SK-N-SH (cell line): ENCODE data around the gene CHRM4. TPM values are rescaled to one million over a fixed set of nuclear protein-coding genes. Genes with fewer than 3 reads are reported as not detected.

Experiments
- CTCF ChIA-PET: fragments of 300-600, 350-600 bp; formaldehyde crosslinking; extraction: SDS; loops from one replicate; lab custom pipeline; 2021; lab: Yijun Ruan, JAX
- POLR2A ChIA-PET: fragments of 350-600 bp; sonication (Branson Sonifier 250); formaldehyde crosslinking; extraction: SDS; loops from one replicate; lab custom pipeline; 2020; ENCODE audit warnings: antibody characterized with exemption, inconsistent platforms; lab: Yijun Ruan, JAX
- DNase-seq: peaks from one replicate; pipeline ENCODE4 v3.0.0; 2012
- H2AFZ ChIP-seq: fragments of 200-600 bp; sonication (generic); 2 replicates; pipeline ENCODE4 v1.8.1; 2016; ENCODE audit warnings: antibody characterized with exemption, mild to moderate bottlenecking, low read depth
- H3F3A ChIP-seq: fragments of 200-600 bp; sonication (generic); replicated peaks from 2 replicates; pipeline ENCODE3; 2016; ENCODE audit warnings: antibody characterized with exemption, mild to moderate bottlenecking; ENCODE audit not compliant: insufficient read depth
- H3K27ac ChIP-seq, 2 experiments: fragments of 200-500 bp in 1 of 2; fragments of 200-600 bp in 1 of 2; sonication (Bioruptor generic) in 1 of 2; sonication (generic), shearing (Covaris generic) in 1 of 2; 2 replicates each; pipeline versions ENCODE4 v1.5.1 to v1.6.1; 2014 to 2016; ENCODE audit warnings: low read depth in 2 of 2, inconsistent platforms in 1 of 2, low read length in 1 of 2, mild to moderate bottlenecking in 1 of 2, mixed read lengths in 1 of 2
- H3K27me3 ChIP-seq: fragments of 200-600 bp; sonication (generic), shearing (Covaris generic); 2 replicates; pipeline ENCODE4 v1.6.1; 2016; ENCODE audit warnings: mixed run types; ENCODE audit not compliant: insufficient read depth
- H3K36me3 ChIP-seq, 2 experiments: fragments of 200-500 bp in 1 of 2; fragments of 200-600 bp in 1 of 2; sonication (Bioruptor generic) in 1 of 2; sonication (generic) in 1 of 2; replicated peaks in 1 of 2; 2 replicates each; pipeline versions ENCODE3 to v1.5.1; 2014 to 2016; ENCODE audit warnings: low read length in 1 of 2, mild to moderate bottlenecking in 1 of 2; ENCODE audit not compliant: insufficient read depth in 2 of 2, control insufficient read depth in 1 of 2
- H3K4me1 ChIP-seq, 2 experiments: fragments of 200-500 bp in 1 of 2; fragments of 200-600 bp in 1 of 2; sonication (Bioruptor generic) in 1 of 2; sonication (generic), shearing (Covaris generic) in 1 of 2; 2 replicates each; pipeline versions ENCODE4 v1.5.1 to v1.6.1; 2014 to 2016; ENCODE audit warnings: low read depth in 1 of 2, low read length in 1 of 2, mixed run types in 1 of 2; ENCODE audit not compliant: insufficient read depth in 2 of 2, control insufficient read depth in 1 of 2
- H3K4me2 ChIP-seq: fragments of 200-600 bp; sonication (generic), shearing (Covaris generic); 2 replicates; pipeline ENCODE4 v1.6.1; 2017; ENCODE audit warnings: mixed run types
- H3K4me3 ChIP-seq, 2 experiments: fragments of 200-500 bp in 1 of 2; fragments of 200-600 bp in 1 of 2; sonication (Bioruptor generic) in 1 of 2; sonication (generic), shearing (Covaris generic) in 1 of 2; 2 replicates each; pipeline versions ENCODE4 v1.5.1 to v1.8.1; 2014 to 2016; ENCODE audit warnings: low read depth in 2 of 2, inconsistent platforms in 1 of 2, low read length in 1 of 2, mild to moderate bottlenecking in 1 of 2, mixed read lengths in 1 of 2, moderate library complexity in 1 of 2
- H3K79me2 ChIP-seq: fragments of 200-600 bp; sonication (generic); 2 replicates; pipeline ENCODE4 v1.8.1; 2017; ENCODE audit warnings: mild to moderate bottlenecking; ENCODE audit not compliant: insufficient read depth
- H3K9ac ChIP-seq: fragments of 200-600 bp; sonication (generic); 2 replicates; pipeline ENCODE4 v1.6.1; 2017; ENCODE audit warnings: mixed run types
- H3K9me2 ChIP-seq: fragments of 200-600 bp; sonication (generic); 2 replicates; pipeline ENCODE4 v1.6.1; 2017; ENCODE audit warnings: mixed run types
- H3K9me3 ChIP-seq: fragments of 200-600 bp; sonication (generic); 2 replicates; pipeline ENCODE4 v1.6.1; 2017; ENCODE audit warnings: mixed run types, mild to moderate bottlenecking, moderate library complexity
- H4K20me1 ChIP-seq: fragments of 200-600 bp; sonication (generic); 2 replicates; pipeline ENCODE4 v1.6.1; 2017; ENCODE audit warnings: mild to moderate bottlenecking, mixed run types; ENCODE audit not compliant: insufficient read depth
- ELF1 ChIP-seq: IDR thresholded peaks from 2 replicates; pipeline ENCODE4 v1.4.0; 2012
- EP300 ChIP-seq, 2 experiments: IDR thresholded peaks; 2 replicates each; pipeline versions ENCODE4 v1.4.0 to v1.6.1; 2012; ENCODE audit warnings: borderline replicate concordance in 1 of 2, low read depth in 1 of 2, low read length in 1 of 2
- EZH2phosphoT487 ChIP-seq: fragments of 200-600 bp; sonication (generic); IDR thresholded peaks from 2 replicates; pipeline ENCODE4 v1.6.1; 2017; ENCODE audit warnings: low read depth, mixed run types, mild to moderate bottlenecking, antibody characterized with exemption, moderate library complexity, borderline replicate concordance
- FOSL2 ChIP-seq: IDR thresholded peaks from 2 replicates; pipeline ENCODE4 v1.4.0; 2012; ENCODE audit warnings: low read depth, mild to moderate bottlenecking, moderate library complexity, borderline replicate concordance
- FOXJ3 ChIP-seq: sonication (generic); formaldehyde crosslinking; IDR thresholded peaks from 2 replicates; pipeline ENCODE4 v1.5.1; 2020; ENCODE audit warnings: mild to moderate bottlenecking, missing genetic modification reagents
- FOXM1 ChIP-seq: IDR thresholded peaks from 2 replicates; pipeline ENCODE4 v1.4.0; 2012; ENCODE audit warnings: low read depth, mild to moderate bottlenecking
- JUND ChIP-seq: IDR thresholded peaks from 2 replicates; pipeline ENCODE4 v1.4.0; 2012
- MAX ChIP-seq: IDR thresholded peaks from 2 replicates; pipeline ENCODE4 v1.4.0; 2012; ENCODE audit warnings: low read depth
- MEF2A ChIP-seq: IDR thresholded peaks from 2 replicates; pipeline ENCODE4 v1.4.0; 2012; ENCODE audit warnings: low read depth, borderline replicate concordance
- NFIC ChIP-seq: IDR thresholded peaks from 2 replicates; pipeline ENCODE4 v1.4.0; 2012; ENCODE audit warnings: borderline replicate concordance
- POLR2AphosphoS5 ChIP-seq: IDR thresholded peaks from 2 replicates; pipeline ENCODE4 v1.6.1; 2012; ENCODE audit warnings: low read depth, low read length
- RCOR1 ChIP-seq: fragments of 150-350 bp; IDR thresholded peaks from 2 replicates; pipeline ENCODE4 v1.6.1; 2017; ENCODE audit warnings: antibody characterized with exemption, low read length
- RFX5 ChIP-seq: IDR thresholded peaks from 2 replicates; pipeline ENCODE4 v1.6.1; 2012; ENCODE audit warnings: mild to moderate bottlenecking, improper control_type of control experiment, low read length
- TAF1 ChIP-seq: IDR thresholded peaks from 2 replicates; pipeline ENCODE4 v1.6.1; 2012; ENCODE audit warnings: low read depth, mild to moderate bottlenecking, low read length, moderate library complexity, borderline replicate concordance
- TCF12 ChIP-seq: IDR thresholded peaks from 2 replicates; pipeline ENCODE4 v1.4.0; 2012
- TEAD4 ChIP-seq: IDR thresholded peaks from 2 replicates; pipeline ENCODE4 v1.4.0; 2012; ENCODE audit warnings: mild to moderate bottlenecking, borderline replicate concordance; ENCODE audit not compliant: insufficient read depth
- USF1 ChIP-seq: IDR thresholded peaks from 2 replicates; pipeline ENCODE4 v1.4.0; 2012; ENCODE audit warnings: low read depth, borderline replicate concordance
- WGBS: methylation state at CpG from one replicate; pipeline ENCODE4 v1.1.6; 2017; ENCODE audit warnings: low lambda C conversion rate; 5-methylcytosine and 5-hydroxymethylcytosine counted together
- polyA plus RNA-seq, 3 experiments: library from polyadenylated mRNA; depleted of rRNA; stranded (reverse); fragments of >200 nt; gene quantifications; 2 replicates each; pipeline ENCODE4 v1.2.3, GENCODE V29; 2012
- TF ChIP-seq, protein P1 (sequence below): fragments of 200-600 bp; sonication (generic); IDR thresholded peaks from 2 replicates; pipeline ENCODE4 v1.6.1; 2017; ENCODE audit warnings: antibody characterized with exemption, mild to moderate bottlenecking, moderate library complexity
- TF ChIP-seq, protein P2 (sequence below): IDR thresholded peaks from 2 replicates; pipeline ENCODE4; 2012
- TF ChIP-seq, protein P3 (sequence below): fragments of 150-350 bp; IDR thresholded peaks from 2 replicates; pipeline ENCODE4 v1.6.1; 2016; ENCODE audit warnings: mild to moderate bottlenecking, low read depth, low read length
- TF ChIP-seq, protein P4 (sequence below): fragments of 150-350 bp; IDR thresholded peaks from 2 replicates; pipeline ENCODE4 v1.6.1; 2017; ENCODE audit warnings: antibody characterized with exemption, low read length, low read depth, borderline replicate concordance

Gene CHRM4
- polyA plus RNA-seq, 1 of the 3 experiments (the other 2 are of a cell fraction) = 0.26 TPM

DNA sequence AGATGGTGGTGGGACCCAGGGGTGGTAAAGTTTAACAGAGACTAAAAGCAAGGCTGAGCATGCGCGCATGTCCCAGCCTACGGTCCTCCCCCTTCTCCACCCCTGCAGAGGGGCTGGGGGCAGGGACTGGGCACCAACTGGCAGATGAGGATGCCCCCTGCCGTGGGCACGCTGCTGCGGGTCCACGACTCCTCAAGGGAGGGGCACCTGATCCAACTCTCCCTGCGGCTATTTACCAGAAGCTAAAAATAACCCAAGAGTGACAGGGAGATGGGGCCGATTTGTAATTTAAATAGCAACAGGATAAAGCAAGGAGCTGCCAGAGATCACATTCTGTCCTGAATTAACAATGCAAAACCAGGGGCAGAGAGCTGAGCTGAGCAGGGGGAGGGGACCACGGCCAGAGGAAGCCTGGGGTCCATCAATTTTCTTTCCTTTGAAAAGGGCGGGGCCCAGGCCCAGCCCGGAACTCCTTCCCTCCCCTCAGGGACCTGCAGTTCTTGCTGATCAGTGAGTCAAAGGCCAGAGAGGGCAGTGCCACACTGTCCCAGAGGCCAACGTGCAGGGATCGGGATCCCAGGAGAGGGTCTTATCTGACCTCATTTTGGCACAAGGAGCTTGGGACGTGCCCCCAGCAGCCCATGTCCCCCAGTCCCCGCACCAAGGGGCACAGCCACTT lies 52.4 kb downstream of the CHRM4 start (continued):
- TF ChIP-seq, protein P1, sequence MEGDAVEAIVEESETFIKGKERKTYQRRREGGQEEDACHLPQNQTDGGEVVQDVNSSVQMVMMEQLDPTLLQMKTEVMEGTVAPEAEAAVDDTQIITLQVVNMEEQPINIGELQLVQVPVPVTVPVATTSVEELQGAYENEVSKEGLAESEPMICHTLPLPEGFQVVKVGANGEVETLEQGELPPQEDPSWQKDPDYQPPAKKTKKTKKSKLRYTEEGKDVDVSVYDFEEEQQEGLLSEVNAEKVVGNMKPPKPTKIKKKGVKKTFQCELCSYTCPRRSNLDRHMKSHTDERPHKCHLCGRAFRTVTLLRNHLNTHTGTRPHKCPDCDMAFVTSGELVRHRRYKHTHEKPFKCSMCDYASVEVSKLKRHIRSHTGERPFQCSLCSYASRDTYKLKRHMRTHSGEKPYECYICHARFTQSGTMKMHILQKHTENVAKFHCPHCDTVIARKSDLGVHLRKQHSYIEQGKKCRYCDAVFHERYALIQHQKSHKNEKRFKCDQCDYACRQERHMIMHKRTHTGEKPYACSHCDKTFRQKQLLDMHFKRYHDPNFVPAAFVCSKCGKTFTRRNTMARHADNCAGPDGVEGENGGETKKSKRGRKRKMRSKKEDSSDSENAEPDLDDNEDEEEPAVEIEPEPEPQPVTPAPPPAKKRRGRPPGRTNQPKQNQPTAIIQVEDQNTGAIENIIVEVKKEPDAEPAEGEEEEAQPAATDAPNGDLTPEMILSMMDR = no peak
- TF ChIP-seq TAF1 = no peak
- no peak for TF ChIP-seq RCOR1
- no peak for TF ChIP-seq EZH2phosphoT487
- no peak for TF ChIP-seq FOSL2
- TF ChIP-seq USF1 = no peak
- no peak for TF ChIP-seq FOXM1
- no peak for TF ChIP-seq EP300 (IDR thresholded peaks at IDR 0.05; ENCODE audit: borderline replicate concordance in 1 of 2, low read depth in 1 of 2, low read length in 1 of 2)
- TF ChIP-seq JUND = no peak
- TF ChIP-seq, protein P2, sequence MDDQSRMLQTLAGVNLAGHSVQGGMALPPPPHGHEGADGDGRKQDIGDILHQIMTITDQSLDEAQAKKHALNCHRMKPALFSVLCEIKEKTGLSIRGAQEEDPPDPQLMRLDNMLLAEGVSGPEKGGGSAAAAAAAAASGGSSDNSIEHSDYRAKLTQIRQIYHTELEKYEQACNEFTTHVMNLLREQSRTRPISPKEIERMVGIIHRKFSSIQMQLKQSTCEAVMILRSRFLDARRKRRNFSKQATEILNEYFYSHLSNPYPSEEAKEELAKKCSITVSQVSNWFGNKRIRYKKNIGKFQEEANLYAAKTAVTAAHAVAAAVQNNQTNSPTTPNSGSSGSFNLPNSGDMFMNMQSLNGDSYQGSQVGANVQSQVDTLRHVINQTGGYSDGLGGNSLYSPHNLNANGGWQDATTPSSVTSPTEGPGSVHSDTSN = no peak

DNA sequence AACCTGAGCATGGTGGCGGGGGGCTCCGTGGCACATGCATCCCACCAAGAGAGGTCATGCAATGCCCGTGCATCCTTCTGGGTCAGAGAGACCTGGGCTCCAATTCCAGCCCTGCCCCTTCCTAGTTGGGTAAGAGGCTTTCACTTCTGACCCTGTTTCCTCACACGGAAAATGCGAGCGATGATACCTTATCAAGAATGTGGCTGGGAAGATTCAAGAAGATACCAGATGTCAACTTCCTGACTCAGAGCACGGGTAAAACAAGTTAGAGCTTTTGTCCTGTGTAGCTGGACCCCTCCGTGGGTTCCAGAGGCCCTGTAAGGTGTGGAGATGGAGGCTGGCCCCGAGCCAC lies 53.0 kb downstream of the CHRM4 start:
- Histone ChIP-seq H3K4me3 (no peak overlapping the region), H3K27ac (no peak overlapping the region), H3K27me3 (no peaks in the 10 kb centered on the region), H4K20me1 (no peaks in the 10 kb centered on the region), H3K4me1 (peaks cover 9 to 13% of the 10 kb centered on the region in 2 experiments; a peak in 3 of 4 replicates), H3K36me3 (no peaks in the 10 kb centered on the region), H3K79me2 (no peaks in the 10 kb centered on the region), H3K9me3 (no peaks in the 10 kb centered on the region), H3K4me2 (peak overlapping the region; percentile 41; the same call in 1 of the 2 replicates), H3F3A (no peaks in the 10 kb centered on the region), H3K9ac (no peak overlapping the region), H2AFZ (peak overlapping the region; percentile 51; the same call in 1 of the 2 replicates), H3K9me2 (no peaks in the 10 kb centered on the region)
- DNase-seq = no peak
- TF ChIP-seq, protein P3, sequence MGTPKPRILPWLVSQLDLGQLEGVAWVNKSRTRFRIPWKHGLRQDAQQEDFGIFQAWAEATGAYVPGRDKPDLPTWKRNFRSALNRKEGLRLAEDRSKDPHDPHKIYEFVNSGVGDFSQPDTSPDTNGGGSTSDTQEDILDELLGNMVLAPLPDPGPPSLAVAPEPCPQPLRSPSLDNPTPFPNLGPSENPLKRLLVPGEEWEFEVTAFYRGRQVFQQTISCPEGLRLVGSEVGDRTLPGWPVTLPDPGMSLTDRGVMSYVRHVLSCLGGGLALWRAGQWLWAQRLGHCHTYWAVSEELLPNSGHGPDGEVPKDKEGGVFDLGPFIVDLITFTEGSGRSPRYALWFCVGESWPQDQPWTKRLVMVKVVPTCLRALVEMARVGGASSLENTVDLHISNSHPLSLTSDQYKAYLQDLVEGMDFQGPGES = no peak
- TF ChIP-seq TEAD4 = no peak
- TF ChIP-seq MEF2A = no peak
- TF ChIP-seq ELF1 = no peak
- no peak for TF ChIP-seq MAX
- TF ChIP-seq RFX5 = no peak
- TF ChIP-seq TCF12 = no peak
- no peak for TF ChIP-seq FOXJ3 (CRISPR knock-in tag)
- no peak for TF ChIP-seq POLR2AphosphoS5
- TF ChIP-seq, protein P4, sequence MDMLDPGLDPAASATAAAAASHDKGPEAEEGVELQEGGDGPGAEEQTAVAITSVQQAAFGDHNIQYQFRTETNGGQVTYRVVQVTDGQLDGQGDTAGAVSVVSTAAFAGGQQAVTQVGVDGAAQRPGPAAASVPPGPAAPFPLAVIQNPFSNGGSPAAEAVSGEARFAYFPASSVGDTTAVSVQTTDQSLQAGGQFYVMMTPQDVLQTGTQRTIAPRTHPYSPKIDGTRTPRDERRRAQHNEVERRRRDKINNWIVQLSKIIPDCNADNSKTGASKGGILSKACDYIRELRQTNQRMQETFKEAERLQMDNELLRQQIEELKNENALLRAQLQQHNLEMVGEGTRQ = no peak
- TF ChIP-seq TAF1 = no peak
- TF ChIP-seq NFIC = no peak
- POLR2A ChIA-PET = no interaction called here
- CTCF ChIA-PET = interaction anchor here (0.8 to 3.0 kb wide), 4 partner anchors 13 to 100 kb away, joined by 3 to 19 read pairs (median 4); no protein-coding TSS in a partner anchor
- WGBS = 70% methylated on average over 8 of the region's 9 CpGs
